HG03159 (cell line): ENCODE measurements around the gene ITGBL1.
A peak's percentile ranks its signal among the peaks of the same experiment; 100 is the strongest.

Experiments
- ATAC-seq: cut with Tn5 transposase; IDR thresholded peaks from one replicate; pipeline ENCODE4 v1.9.1; 2021; ENCODE audit warnings: mild to moderate bottlenecking, moderate library complexity; ENCODE audit not compliant: unreplicated experiment

ITGBL1 gene

GRCh38 chr13:101738336-101738735 is 285.9 kb downstream of the ITGBL1 start:
- no peak for ATAC-seq

- peak; percentile 96 for ATAC-seq
Observed at GRCh38 chr13:101739382-101740178, 287.1 kb downstream of the ITGBL1 start.

DNA sequence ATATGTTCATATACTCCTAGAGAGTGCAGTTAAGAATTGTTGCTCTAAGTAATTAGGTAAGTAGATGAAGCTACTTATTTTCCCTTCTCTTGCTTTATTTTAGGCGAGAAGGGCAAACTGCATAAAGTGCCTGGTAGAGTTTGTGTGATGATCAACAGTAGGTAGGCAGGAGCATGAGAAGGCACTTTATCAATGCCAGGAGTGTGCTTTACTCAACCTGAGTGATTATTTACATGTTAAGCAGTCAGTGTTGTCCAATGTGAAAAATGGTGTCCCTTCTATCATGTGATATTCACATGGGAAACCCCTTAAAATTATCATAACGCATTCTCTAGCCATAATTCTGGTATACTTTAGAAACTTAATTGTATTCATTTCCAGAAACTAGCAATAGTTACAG is 294.0 kb downstream of the ITGBL1 start:
- ATAC-seq, result no peak

GRCh38 chr13:101747039-101747438 is 294.6 kb downstream of the ITGBL1 start:
- ATAC-seq, result no peak

DNA sequence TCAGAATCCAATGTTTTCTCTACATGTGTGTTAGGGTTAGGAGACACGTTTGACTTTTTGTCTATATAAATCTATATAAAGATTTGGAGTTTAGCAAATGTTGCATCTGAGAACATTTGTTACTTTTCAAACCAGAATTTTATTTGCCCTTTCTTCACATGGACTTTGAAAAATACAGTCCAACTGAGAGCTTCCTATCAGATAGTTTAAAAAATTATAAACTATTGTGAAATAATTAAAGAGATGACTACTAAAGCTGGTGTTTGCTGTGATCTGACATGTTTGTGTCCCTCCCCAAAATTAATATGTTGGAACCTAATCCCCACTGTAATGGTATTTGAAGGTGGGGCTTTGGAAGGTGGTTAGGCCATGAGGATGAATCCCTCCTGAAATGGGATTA is 297.1 kb downstream of the ITGBL1 start:
- ATAC-seq, result no peak

DNA sequence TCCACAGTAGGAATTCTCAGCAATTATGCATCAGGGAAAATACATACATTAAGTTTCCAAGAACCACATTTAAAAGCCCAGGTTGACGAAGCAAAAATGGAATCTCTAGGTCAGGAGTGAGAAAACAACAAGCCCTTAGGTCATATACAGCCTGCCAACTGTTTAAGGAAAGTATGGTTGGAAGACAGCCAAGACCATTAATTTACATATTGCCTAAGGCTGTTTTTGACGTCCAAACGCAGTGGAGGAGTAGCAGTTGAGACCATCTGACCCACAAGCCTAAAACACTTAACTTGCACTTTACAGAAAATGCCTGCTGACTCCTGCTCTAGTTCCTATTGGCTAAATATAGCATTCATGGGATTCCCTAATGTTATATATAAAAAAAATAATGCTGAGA is 299.0 kb downstream of the ITGBL1 start:
- ATAC-seq, result no peak

DNA sequence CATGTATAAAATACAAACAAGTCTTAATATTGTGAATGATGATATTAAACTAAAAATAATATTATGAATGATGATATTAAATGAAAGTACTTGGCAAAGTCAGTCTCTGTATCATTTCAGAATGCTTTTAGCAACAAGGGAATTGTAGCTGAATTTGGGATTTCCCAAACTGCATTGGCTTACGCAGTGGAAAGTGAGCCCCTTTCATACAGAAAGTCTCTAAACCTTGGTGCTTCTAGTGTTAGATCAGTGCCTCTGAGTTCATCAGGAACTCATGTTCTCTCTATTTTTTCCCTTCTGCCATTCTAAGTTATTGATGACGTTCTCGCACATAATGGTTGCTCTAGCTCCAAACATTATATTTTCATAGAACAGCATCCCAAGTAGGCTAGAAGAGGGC is 300.0 kb downstream of the ITGBL1 start:
- no peak for ATAC-seq

GRCh38 chr13:101755228-101755887 is 302.9 kb downstream of the ITGBL1 start:
- ATAC-seq, result no peak

- peak; percentile 94 for ATAC-seq
Observed at GRCh38 chr13:101757446-101758039, 305.1 kb downstream of the ITGBL1 start.

- ATAC-seq, result no peak
Observed at GRCh38 chr13:101763191-101763590, 310.7 kb downstream of the ITGBL1 start.
